Measurements from ENCODE around the gene PTPRN2. TPM values are rescaled to one million over a fixed set of nuclear protein-coding genes. Genes with fewer than 3 reads are reported as not detected.
A peak's percentile ranks its signal among the peaks of the same experiment; 100 is the strongest.

Gene PTPRN2
- total and polyA plus RNA-seq, 2 of the 13 experiments (the other 11 are each of a cell fraction or from before 2014, with no cell fraction given): 2.5 to 24.2 TPM

- TF ChIP-seq FOXP4 (CRISPR knock-in tag; IDR thresholded peaks at IDR 0.05): peak; percentile 77
- peak; percentile 62 for TF ChIP-seq ZFX (CRISPR knock-in tag; IDR thresholded peaks at IDR 0.05; ENCODE audit: low read depth)
- no peak for TF ChIP-seq RNF2 (conservative IDR thresholded peaks at IDR 0.05; ENCODE audit: low read depth)
- TF ChIP-seq ZSCAN29 (CRISPR knock-in tag; conservative IDR thresholded peaks at IDR 0.05): peak; percentile 96
- TF ChIP-seq NAIF1 (CRISPR knock-in tag; IDR thresholded peaks at IDR 0.05; ENCODE audit: borderline replicate concordance): no peak
- TF ChIP-seq KDM5B (CRISPR knock-in tag; IDR thresholded peaks at IDR 0.05; ENCODE audit: borderline replicate concordance): peak; percentile 34; the same call in 1 of the 2 replicates
- TF ChIP-seq ZGPAT (CRISPR knock-in tag; IDR thresholded peaks at IDR 0.05): peak; percentile 47; the same call in 1 of the 2 replicates
- no peak for TF ChIP-seq ZNF839 (CRISPR knock-in tag; IDR thresholded peaks at IDR 0.05; ENCODE audit: borderline replicate concordance)
- TF ChIP-seq HMG20A (CRISPR knock-in tag; IDR thresholded peaks at IDR 0.05; ENCODE audit: borderline replicate concordance): peak; percentile 64; the same call in 1 of the 2 replicates
- 0 out of 2 replicates have a peak, but pooled peaks have one; percentile 15 for TF ChIP-seq MEIS1 (CRISPR knock-in tag; IDR thresholded peaks at IDR 0.05; ENCODE audit: borderline replicate concordance)
- peak in 1 of 2 experiments; percentile 69; a peak in 2 of 4 replicates for TF ChIP-seq EP300 (IDR thresholded peaks at IDR 0.05; ENCODE audit: low read depth in 2 of 2, low read length in 2 of 2)
- TF ChIP-seq EP300 (CRISPR knock-in tag; IDR thresholded peaks at IDR 0.05; ENCODE audit: borderline replicate concordance): peak; percentile 77
- TF ChIP-seq NR2F6 (IDR thresholded peaks at IDR 0.05): peak; percentile 75
- peak; percentile 94 for TF ChIP-seq NR2F6 (CRISPR knock-in tag; IDR thresholded peaks at IDR 0.05)
- no peak for TF ChIP-seq ZNF382 (CRISPR knock-in tag; IDR thresholded peaks at IDR 0.05; ENCODE audit: borderline replicate concordance)
- no peak for TF ChIP-seq HNRNPLL (IDR thresholded peaks at IDR 0.05; ENCODE audit: low read depth, low read length, poor library complexity, severe bottlenecking)
- TF ChIP-seq HOXA3 (CRISPR knock-in tag; IDR thresholded peaks at IDR 0.05): peak; percentile 65
- TF ChIP-seq ZNF274 (CRISPR knock-in tag; IDR thresholded peaks at IDR 0.05): 0 out of 2 replicates have a peak, but pooled peaks have one; percentile 39
- no peak for TF ChIP-seq ZNF597 (CRISPR knock-in tag; IDR thresholded peaks at IDR 0.05)
- TF ChIP-seq RFXANK (CRISPR knock-in tag; IDR thresholded peaks at IDR 0.05): no peak
- TF ChIP-seq BCL3 (CRISPR knock-in tag; IDR thresholded peaks at IDR 0.05): peak; percentile 57; the same call in 1 of the 2 replicates
- TF ChIP-seq PLRG1 (conservative IDR thresholded peaks at IDR 0.05): no peak
- TF ChIP-seq GATAD1 (CRISPR knock-in tag; IDR thresholded peaks at IDR 0.05): peak; percentile 9; the same call in 1 of the 2 replicates
- TF ChIP-seq ZNF335 (CRISPR knock-in tag; IDR thresholded peaks at IDR 0.05): no peak
- peak; percentile 24; the same call in 1 of the 2 replicates for TF ChIP-seq TAF1 (CRISPR knock-in tag; IDR thresholded peaks at IDR 0.05)
- TF ChIP-seq FOXA1 (IDR thresholded peaks at IDR 0.05): no peak
- TF ChIP-seq FOXA1 (CRISPR knock-in tag; IDR thresholded peaks at IDR 0.05): peak; percentile 57
- TF ChIP-seq GATAD2A (CRISPR knock-in tag; IDR thresholded peaks at IDR 0.05): peak; percentile 87
These were observed 1028.6 kb downstream of the PTPRN2 start (continued) for GRCh38 chr7:157558875-157559595.
